ENCODE data around the gene POMT2.
A peak's percentile ranks its signal among the peaks of the same experiment; 100 is the strongest.
"Not testable (repeated sequence)": the region's sequence is repeated elsewhere in the genome, so short reads cannot be mapped to it uniquely, and the experiment has no call there.

Gene POMT2

GRCh38 chr14:77325746-77326094 lies 5.0 kb upstream of the POMT2 start:
- DNase-seq (ENCODE audit: low read depth, low spot score), result no peak
- H3K4me3 ChIP-seq (ENCODE audit: low read length), result no peak overlapping the region

GRCh38 chr14:77324816-77325745 lies 4.4 kb upstream of the POMT2 start:
- no peak overlapping the region for H3K4me3 ChIP-seq (ENCODE audit: low read length)
- DNase-seq (ENCODE audit: low read depth, low spot score), result no peak

GRCh38 chr14:77324289-77324688 lies 3.6 kb upstream of the POMT2 start:
- H3K4me3 ChIP-seq (ENCODE audit: low read length), result no peak overlapping the region
- DNase-seq (ENCODE audit: low read depth, low spot score), result no peak

- no peak overlapping the region for H3K4me3 ChIP-seq (ENCODE audit: low read length)
- DNase-seq (ENCODE audit: low read depth, low spot score), result no peak
Measured at GRCh38 chr14:77323571-77323970, 2.9 kb upstream of the POMT2 start.

- H3K4me3 ChIP-seq (ENCODE audit: low read length), result no peak overlapping the region
- DNase-seq (ENCODE audit: low read depth, low spot score), result no peak
Measured at GRCh38 chr14:77322951-77323350, 2.3 kb upstream of the POMT2 start.

GRCh38 chr14:77322250-77322902 lies 1.7 kb upstream of the POMT2 start:
- H3K4me3 ChIP-seq (ENCODE audit: low read length), result peak overlapping the region; percentile 77
- no peak for DNase-seq (ENCODE audit: low read depth, low spot score)

GRCh38 chr14:77319422-77319821 lies 1.3 kb downstream of the POMT2 start:
- no peak overlapping the region for H3K4me3 ChIP-seq (ENCODE audit: low read length)
- no peak for DNase-seq (ENCODE audit: low read depth, low spot score)

- DNase-seq (ENCODE audit: low read depth, low spot score); H3K4me3 ChIP-seq (ENCODE audit: low read length): not testable (repeated sequence)
Measured at GRCh38 chr14:77318756-77319155, 1.9 kb downstream of the POMT2 start.

- no peak for DNase-seq (ENCODE audit: low read depth, low spot score)
- no peak overlapping the region for H3K4me3 ChIP-seq (ENCODE audit: low read length)
Measured at GRCh38 chr14:77318006-77318553, 2.6 kb downstream of the POMT2 start.

- no peak overlapping the region for H3K4me3 ChIP-seq (ENCODE audit: low read length)
- DNase-seq (ENCODE audit: low read depth, low spot score), result no peak
Measured at GRCh38 chr14:77316872-77317301, 3.8 kb downstream of the POMT2 start.

GRCh38 chr14:77316195-77316505 lies 4.5 kb downstream of the POMT2 start:
- H3K4me3 ChIP-seq (ENCODE audit: low read length), result no peak overlapping the region
- DNase-seq (ENCODE audit: low read depth, low spot score), result no peak

- H3K4me3 ChIP-seq (ENCODE audit: low read length), result no peak overlapping the region
- DNase-seq (ENCODE audit: low read depth, low spot score), result no peak
Measured at GRCh38 chr14:77314539-77315457, 5.9 kb downstream of the POMT2 start.

GRCh38 chr14:77314043-77314442 lies 6.6 kb downstream of the POMT2 start:
- no peak for DNase-seq (ENCODE audit: low read depth, low spot score)
- H3K4me3 ChIP-seq (ENCODE audit: low read length), result no peak overlapping the region

GRCh38 chr14:77313371-77313770 lies 7.3 kb downstream of the POMT2 start:
- DNase-seq (ENCODE audit: low read depth, low spot score), result no peak

GRCh38 chr14:77311217-77311616 lies 9.5 kb downstream of the POMT2 start:
- no peak for DNase-seq (ENCODE audit: low read depth, low spot score)
- H3K4me3 ChIP-seq (ENCODE audit: low read length), result no peak overlapping the region

More at GRCh38 chr14:77313371-77313770, 7.3 kb downstream of the POMT2 start:
- H3K4me3 ChIP-seq (ENCODE audit: low read length), result no peak overlapping the region

GRCh38 chr14:77310026-77310425 lies 10.7 kb downstream of the POMT2 start:
- no peak for DNase-seq (ENCODE audit: low read depth, low spot score)
- H3K4me3 ChIP-seq (ENCODE audit: low read length), result no peak overlapping the region

GRCh38 chr14:77309131-77309530 lies 11.6 kb downstream of the POMT2 start:
- H3K4me3 ChIP-seq (ENCODE audit: low read length), result no peak overlapping the region
- no peak for DNase-seq (ENCODE audit: low read depth, low spot score)

GRCh38 chr14:77306851-77307496 lies 13.7 kb downstream of the POMT2 start:
- no peak for DNase-seq (ENCODE audit: low read depth, low spot score)
- H3K4me3 ChIP-seq (ENCODE audit: low read length), result no peak overlapping the region

- no peak for DNase-seq (ENCODE audit: low read depth, low spot score)
Measured at GRCh38 chr14:77306416-77306815, 14.3 kb downstream of the POMT2 start.

More at GRCh38 chr14:77306416-77306815, 14.3 kb downstream of the POMT2 start:
- H3K4me3 ChIP-seq (ENCODE audit: low read length), result no peak overlapping the region
